HG03571 (cell line): ENCODE results near the gene DOCK1.
"Not testable (repeated sequence)": the region's sequence is repeated elsewhere in the genome, so short reads cannot be mapped to it uniquely, and the experiment has no call there.

Experiments used
- ATAC-seq: cut with Tn5 transposase; IDR thresholded peaks from one replicate; pipeline ENCODE4 v1.9.1; 2021; ENCODE audit not compliant: unreplicated experiment

The DOCK1 gene

DNA sequence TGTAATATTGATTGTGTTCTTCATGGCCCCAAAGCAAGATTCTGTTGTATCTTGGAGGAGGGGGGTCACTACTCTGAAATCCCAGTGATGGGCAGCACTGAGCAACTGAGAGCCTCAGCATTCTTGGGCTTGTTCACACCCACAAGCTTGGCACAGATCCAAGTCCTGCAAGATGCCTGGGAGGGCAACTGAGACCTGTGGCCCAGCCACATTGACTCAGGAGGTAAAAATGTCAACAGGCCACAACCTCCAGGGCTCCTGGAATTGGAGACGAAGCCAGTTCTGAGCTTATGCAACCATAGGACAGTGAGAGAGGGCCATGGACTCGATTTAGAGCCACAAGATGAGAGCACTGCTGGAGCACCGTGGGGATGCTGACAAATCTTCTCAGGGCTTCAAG lies 3.1 kb upstream of the DOCK1 start:
- no peak for ATAC-seq

DNA sequence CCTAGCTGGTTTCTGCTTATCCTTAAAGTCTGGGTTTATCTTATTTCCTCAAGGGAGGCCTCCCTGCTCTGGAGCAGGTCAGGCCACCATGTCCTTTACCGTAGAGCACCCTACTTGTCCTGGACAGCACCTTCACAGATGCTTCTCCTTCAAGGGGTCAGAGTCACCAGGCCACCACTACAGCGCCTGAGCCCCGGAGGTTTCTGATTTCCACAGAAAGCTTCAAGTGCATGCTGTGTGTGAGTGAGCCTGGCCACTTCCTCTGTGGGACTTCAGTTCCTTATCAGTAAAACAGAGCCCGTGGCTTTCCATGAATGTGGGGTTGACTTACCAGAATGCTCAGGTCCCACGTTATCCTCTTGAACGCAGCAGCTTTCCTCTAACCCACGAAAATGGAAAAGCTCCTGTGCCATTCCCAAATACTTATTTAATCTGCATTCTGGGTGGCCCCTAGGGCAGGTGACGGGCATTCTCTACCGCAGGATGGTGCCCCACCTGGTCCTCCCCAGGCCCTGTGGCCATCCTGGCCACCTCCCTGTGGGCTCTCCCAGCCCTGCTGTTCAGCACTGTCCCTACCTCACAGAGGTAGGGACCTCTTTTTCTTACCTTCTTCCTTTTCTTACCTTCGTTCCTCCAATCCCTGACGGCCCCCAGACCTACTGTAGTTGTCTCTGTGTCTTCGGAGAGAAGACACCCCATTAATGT lies 1.4 kb upstream of the DOCK1 start:
- no peak for ATAC-seq

DNA sequence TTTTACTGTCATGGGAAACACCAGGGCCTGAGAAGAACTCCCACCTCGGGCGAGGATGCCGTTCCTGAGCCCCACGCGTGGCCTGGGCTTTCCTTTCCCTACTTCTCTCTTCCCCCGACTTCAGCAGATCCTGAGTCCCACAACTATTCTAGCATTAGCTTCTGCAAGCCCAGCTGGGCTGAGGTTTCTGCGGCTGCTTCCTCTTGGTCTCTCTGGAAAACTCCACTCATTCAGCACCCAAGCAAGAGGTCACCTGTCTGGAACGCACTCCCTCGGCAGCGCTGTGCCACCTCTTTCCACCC lies 761 bp upstream of the DOCK1 start:
- no peak for ATAC-seq

DNA sequence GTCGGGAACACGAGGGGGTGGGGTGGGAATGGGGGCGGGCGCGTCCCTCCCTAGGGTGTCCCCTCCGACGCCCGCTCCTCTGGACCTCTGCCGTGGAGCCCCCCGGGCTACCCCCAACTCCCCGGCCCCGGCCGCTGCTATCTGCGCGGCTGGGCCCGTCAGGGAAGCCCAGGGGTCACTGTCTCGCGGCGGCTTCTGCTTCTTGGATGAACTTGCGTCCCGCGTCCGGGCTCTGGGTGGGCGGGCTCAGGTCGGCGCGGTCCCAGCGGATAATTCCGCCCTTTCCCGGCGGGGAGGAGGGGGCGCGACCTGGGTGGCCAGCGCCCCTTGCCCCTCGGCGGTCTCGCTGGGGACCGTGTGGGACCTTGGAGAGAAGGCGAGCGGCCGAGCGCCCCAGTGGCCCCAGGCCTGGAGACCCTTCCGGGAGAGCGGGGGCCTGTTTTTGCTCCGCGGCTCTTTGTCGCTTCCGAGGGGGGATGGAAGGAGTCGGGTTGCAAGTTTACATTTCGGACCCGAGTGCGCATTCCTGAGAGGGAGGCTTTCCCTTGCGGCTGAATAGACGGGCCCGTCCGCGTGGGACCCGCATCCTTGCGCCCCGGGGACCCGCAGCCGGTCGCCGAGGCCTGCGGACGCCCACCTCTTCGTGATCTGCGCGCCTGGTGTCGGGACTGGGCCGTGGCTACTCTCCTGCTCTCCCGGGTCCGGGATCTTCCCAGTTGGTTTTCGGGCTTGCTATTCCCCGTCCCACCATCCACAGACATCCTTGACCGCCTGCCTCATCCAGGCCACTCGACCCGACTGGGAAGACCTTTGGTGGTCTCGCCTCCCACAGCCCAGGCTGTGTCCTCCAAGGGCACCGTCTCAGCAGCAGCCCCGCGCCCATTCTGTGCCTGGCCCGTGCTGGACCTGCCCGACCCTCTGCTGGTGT lies 812 bp downstream of the DOCK1 start:
- ATAC-seq: no peak

- ATAC-seq: no peak
These were observed 1.6 kb downstream of the DOCK1 start for GRCh38 chr10:126906704-126907422.

DNA sequence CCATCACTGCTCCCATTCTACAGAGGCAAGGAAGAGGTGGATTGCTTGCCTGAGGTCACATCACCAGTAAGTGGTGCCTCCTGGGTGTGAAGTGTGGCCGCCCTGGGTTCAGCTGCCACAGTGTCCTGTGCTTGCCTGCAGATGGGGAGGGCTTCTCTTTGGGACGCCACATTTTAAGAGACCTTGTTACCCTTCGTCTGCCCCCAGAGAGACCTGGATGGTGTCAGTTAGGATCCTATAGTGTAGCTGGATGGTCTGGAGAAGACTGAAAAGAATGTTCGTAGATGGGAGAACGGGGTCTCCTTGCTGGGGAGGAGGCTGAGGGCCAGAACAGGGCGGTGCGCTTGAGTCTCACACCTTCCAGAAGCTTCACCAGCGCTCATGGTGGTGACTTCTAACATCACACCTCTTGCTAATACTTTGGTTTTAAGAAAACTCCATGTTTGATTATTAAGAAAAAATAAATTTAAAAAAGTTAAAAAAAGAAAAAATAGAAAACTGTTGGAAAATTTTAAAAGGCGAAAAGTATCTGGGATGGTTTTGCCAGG lies 2.3 kb downstream of the DOCK1 start:
- no peak for ATAC-seq

GRCh38 chr10:126908225-126908624 lies 3.0 kb downstream of the DOCK1 start:
- ATAC-seq: no peak

DNA sequence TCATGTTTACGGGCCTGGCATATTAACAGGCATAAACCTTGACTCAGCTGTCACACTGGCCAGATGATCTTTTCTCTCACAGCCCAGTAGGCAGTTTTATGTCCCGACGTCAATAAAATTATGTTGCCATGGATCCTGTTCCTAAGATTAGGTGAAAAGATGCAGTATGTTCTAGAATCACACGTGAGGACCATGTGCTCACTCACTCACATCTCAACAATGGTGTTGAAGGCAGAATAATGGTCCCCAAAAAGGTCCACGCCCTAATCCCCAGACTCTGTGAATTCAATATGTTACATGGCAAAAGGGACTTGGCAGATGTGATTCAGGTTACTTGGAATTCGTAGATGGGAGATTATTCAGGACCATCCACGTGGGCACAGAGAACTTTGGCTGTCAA lies 3.5 kb downstream of the DOCK1 start:
- ATAC-seq: no peak

- no peak for ATAC-seq
These were observed 3.9 kb downstream of the DOCK1 start for GRCh38 chr10:126909147-126909546.

GRCh38 chr10:126910196-126910595 lies 5.0 kb downstream of the DOCK1 start:
- ATAC-seq: no peak

- no peak for ATAC-seq
These were observed 5.6 kb downstream of the DOCK1 start for GRCh38 chr10:126910798-126911197.

- ATAC-seq: no peak
These were observed 6.1 kb downstream of the DOCK1 start for GRCh38 chr10:126911301-126911700.

DNA sequence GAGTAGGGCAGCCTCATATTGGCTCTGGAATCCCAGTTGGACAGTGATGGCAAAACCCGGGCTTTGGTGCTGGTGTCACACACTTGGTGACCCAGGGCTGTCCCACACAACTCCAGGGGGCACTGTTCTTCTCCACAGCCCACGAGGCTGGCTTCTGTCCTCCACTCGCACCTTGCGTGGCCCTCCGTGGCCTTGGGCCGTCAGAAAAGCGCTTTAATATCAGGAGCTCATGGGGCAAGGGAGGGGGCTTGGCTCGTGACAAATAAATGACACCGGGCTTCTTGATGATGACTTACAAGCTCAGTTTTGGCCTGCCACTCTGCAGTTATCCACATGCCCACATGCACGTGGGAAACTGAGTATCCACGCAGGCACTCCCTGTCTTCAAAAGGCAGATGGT lies 8.1 kb downstream of the DOCK1 start:
- no peak for ATAC-seq

DNA sequence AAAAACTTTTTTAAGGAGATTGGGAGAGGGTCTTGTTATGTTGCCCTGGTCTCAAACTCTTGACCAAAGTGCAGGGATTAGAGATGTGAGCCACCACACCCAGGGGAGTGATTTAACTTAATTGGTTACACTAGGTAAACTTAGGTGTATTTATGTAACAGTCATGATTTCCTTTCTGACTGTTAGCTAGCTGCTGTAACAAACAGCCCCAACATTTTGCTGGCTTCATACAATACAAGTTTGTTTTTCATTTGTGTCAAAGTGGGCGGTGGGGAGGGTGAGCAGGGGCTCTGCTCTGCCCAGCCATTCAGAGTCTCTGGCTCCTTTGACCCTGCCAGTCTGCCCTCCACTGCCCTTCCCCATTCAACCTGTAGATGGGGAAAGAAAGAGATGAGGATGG lies 9.3 kb downstream of the DOCK1 start:
- ATAC-seq: no peak

GRCh38 chr10:126916952-126917351 lies 11.7 kb downstream of the DOCK1 start:
- ATAC-seq: not testable (repeated sequence)

DNA sequence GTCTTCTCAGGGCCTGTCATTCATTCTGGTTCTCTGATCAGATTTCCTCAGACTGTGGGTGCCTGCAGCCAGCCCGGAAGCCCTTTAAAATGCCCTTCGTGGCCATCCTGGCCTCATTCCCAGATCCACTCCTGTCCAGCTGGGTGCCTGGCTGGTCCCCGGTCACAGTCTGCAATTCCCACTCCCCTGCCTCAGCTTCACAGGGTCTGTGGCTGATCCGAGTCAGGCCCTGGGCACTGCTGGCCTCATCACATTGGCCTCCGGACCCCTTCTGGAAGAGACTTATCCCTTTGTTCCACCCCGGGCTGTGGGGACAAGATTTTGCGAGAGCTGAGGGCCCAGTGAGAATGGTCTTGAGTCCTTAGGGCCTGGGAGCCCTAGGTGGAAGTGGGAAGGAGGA lies 12.1 kb downstream of the DOCK1 start:
- no peak for ATAC-seq

- ATAC-seq: no peak
These were observed 13.0 kb downstream of the DOCK1 start for GRCh38 chr10:126917975-126918908.

GRCh38 chr10:126919426-126919825 lies 14.2 kb downstream of the DOCK1 start:
- no peak for ATAC-seq

- no peak for ATAC-seq
These were observed 15.9 kb downstream of the DOCK1 start for GRCh38 chr10:126921162-126921561.

DNA sequence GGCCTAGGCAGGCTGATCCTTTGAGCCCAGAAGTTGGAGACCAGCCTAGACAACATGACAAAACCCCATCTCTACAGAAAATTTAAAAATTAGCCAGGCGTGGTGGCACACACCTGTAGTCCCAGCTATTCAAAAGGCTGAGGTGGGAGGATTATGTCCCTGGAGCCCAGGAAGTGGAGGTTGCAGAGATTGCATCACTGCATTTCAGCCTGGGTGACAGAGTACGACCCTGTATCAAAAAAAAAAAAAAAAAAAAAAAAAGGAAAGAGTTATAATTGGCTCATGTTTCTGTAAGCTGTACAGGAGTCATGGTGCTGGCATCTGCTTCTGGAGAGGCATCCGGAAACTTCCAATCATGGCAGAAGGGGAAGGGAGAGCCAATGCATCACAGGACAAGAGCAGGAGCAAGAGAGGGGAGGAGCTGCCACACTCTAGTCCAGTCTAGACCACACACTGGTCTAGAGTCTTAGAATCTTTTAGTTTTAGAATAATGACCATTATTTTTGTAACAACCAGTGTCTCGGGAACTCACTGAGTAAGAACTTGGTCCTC lies 16.8 kb downstream of the DOCK1 start:
- ATAC-seq: no peak
